A673 (cell line): ENCODE results near the gene ITGB6. TPM values are rescaled to one million over a fixed set of nuclear protein-coding genes. Genes with fewer than 3 reads are reported as not detected.

ENCODE experiments used
- BruUV-seq: library from RNA; stranded (reverse); fragments of 400-500 nt; replicated peaks from 2 replicates; lab custom pipeline; 2021; lab: Mats Ljungman, UMichigan
- CTCF ChIA-PET: fragments of 300-600 bp; sonication (Branson Sonifier 250); formaldehyde crosslinking; loops from one replicate; lab custom pipeline; 2022; ENCODE audit warnings: antibody characterized with exemption; lab: Charles Lee
- POLR2A ChIA-PET: fragments of 300-600 bp; sonication (Branson Sonifier 250); formaldehyde crosslinking; loops from one replicate; lab custom pipeline; 2022; ENCODE audit warnings: antibody characterized with exemption; ENCODE audit not compliant: low non-redundant PET; lab: Charles Lee
- DNase-seq: peaks from one replicate; pipeline ENCODE4 v3.0.0-alpha.2; 2015; ENCODE audit warnings: low spot score
- H3K27ac ChIP-seq: fragments of 200-600 bp; sonication (generic); 2 replicates; pipeline ENCODE4 v1.5.1; 2016; ENCODE audit warnings: mixed run types, low read depth, mild to moderate bottlenecking, mixed read lengths, antibody characterized with exemption, low read length; ENCODE audit not compliant: poor library complexity, severe bottlenecking
- H3K27me3 ChIP-seq: fragments of 200-600 bp; sonication (generic); replicated peaks from 2 replicates; pipeline ENCODE4 v1.6.1; 2017; ENCODE audit warnings: mixed run types, low read depth, mild to moderate bottlenecking, mixed read lengths, antibody characterized with exemption, low read length; ENCODE audit not compliant: insufficient read depth, poor library complexity
- H3K36me3 ChIP-seq: fragments of 200-600 bp; sonication (generic); 2 replicates; pipeline ENCODE4 v1.6.1; 2016; ENCODE audit warnings: mixed run types, mild to moderate bottlenecking, mixed read lengths, antibody characterized with exemption, low read length; ENCODE audit not compliant: insufficient read depth, poor library complexity, severe bottlenecking
- H3K4me1 ChIP-seq: fragments of 200-600 bp; sonication (generic); 2 replicates; pipeline ENCODE4 v1.6.1; 2017; ENCODE audit warnings: mixed run types, mild to moderate bottlenecking, mixed read lengths, antibody characterized with exemption, low read length; ENCODE audit not compliant: insufficient read depth, poor library complexity, severe bottlenecking
- H3K4me3 ChIP-seq: fragments of 200-600 bp; sonication (generic); 2 replicates; pipeline ENCODE4 v1.5.1; 2016; ENCODE audit warnings: low read depth, mixed run types, mild to moderate bottlenecking, mixed read lengths, low read length; ENCODE audit not compliant: poor library complexity, severe bottlenecking
- H3K9me3 ChIP-seq: fragments of 200-600 bp; sonication (generic); 2 replicates; pipeline ENCODE4 v1.6.1; 2016; ENCODE audit warnings: mixed run types, low read depth, mild to moderate bottlenecking, mixed read lengths, antibody characterized with exemption, low read length; ENCODE audit not compliant: poor library complexity, severe bottlenecking
- CTCF ChIP-seq: fragments of 300-800, 200-600 bp; sonication (generic); conservative IDR thresholded peaks from 2 replicates; pipeline ENCODE4 v1.5.1; 2017; ENCODE audit warnings: low read depth, mild to moderate bottlenecking, antibody characterized with exemption, low read length, moderate library complexity, mixed read lengths
- EZH2 ChIP-seq: fragments of 200-600 bp; sonication (generic); IDR thresholded peaks from 2 replicates; pipeline ENCODE4 v1.6.1; 2017; ENCODE audit warnings: borderline replicate concordance, low read depth, mild to moderate bottlenecking, mixed read lengths, antibody characterized with exemption, low read length; ENCODE audit not compliant: poor library complexity, severe bottlenecking
- intact Hi-C: fragments of 100-400 bp; cut with micrococcal nuclease; formaldehyde crosslinking; loops from one replicate; pipeline ENCODE4 v1.10.0; 2022; ENCODE audit not compliant: unreplicated experiment
- total RNA-seq: library from RNA; stranded (reverse); gene quantifications from 2 replicates; pipeline ENCODE4 v1.2.3, GENCODE V29; 2021

Gene ITGB6
- total RNA-seq, 1 experiment from 2014 or later: not detected

DNA sequence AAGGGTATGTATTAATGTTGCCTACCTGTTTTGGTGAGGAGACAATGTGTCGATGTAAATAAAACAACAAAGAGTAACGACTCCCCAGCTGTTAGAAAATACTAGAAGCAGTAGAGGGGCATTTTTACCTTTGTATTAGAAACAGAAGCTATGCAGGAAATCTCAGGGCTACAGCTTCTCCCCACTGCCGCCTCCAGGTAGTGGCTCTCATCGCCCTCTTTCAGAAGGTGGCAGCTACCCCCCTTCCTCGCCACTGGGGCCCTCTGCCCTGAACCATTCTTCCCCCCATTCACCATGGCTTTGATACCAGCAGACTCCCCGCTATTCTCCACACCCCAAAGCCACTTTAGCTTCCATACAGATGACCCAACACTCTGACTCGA lies 144.4 kb downstream of the ITGB6 start:
- intact Hi-C loops: no loop called here
- Histone ChIP-seq H3K9me3 (no peaks in the 10 kb centered on the region), H3K4me1 (no peaks in the 10 kb centered on the region), H3K27ac (no peak overlapping the region), H3K27me3 (peaks cover 13% of the 10 kb centered on the region), H3K4me3 (no peak overlapping the region), H3K36me3 (no peaks in the 10 kb centered on the region)
- DNase-seq: no peak
- BruUV-seq: no TSS peak
- no peak for TF ChIP-seq EZH2
- TF ChIP-seq CTCF: no peak
- CTCF ChIA-PET: interaction anchor here (0.8 kb wide), 1 partner anchor 54 kb away, joined by 3 read pairs; no protein-coding TSS in a partner anchor
- POLR2A ChIA-PET: no interaction called here

GRCh38 chr2:160054984-160055725 lies 144.9 kb downstream of the ITGB6 start:
- no peak overlapping the region for H3K4me3 ChIP-seq
- no peaks in the 10 kb centered on the region for H3K36me3 ChIP-seq
- intact Hi-C loops: no loop called here
- POLR2A ChIA-PET: no interaction called here
- no peaks in the 10 kb centered on the region for H3K9me3 ChIP-seq
- peaks cover 10% of the 10 kb centered on the region for H3K27me3 ChIP-seq
- H3K27ac ChIP-seq: no peak overlapping the region
- BruUV-seq: no TSS peak
- TF ChIP-seq EZH2 (no peak), CTCF (no peak)
- no peaks in the 10 kb centered on the region for H3K4me1 ChIP-seq
- no peak for DNase-seq
- CTCF ChIA-PET: no interaction called here

- no peak overlapping the region for H3K4me3 ChIP-seq
- intact Hi-C loops: no loop called here
- ChIA-PET CTCF (no interaction called here), POLR2A (no interaction called here)
- no peak for DNase-seq
- no peaks in the 10 kb centered on the region for H3K36me3 ChIP-seq
- peaks cover 10% of the 10 kb centered on the region for H3K27me3 ChIP-seq
- no peaks in the 10 kb centered on the region for H3K9me3 ChIP-seq
- H3K4me1 ChIP-seq: no peaks in the 10 kb centered on the region
- H3K27ac ChIP-seq: no peak overlapping the region
- BruUV-seq: no TSS peak
- no peak for TF ChIP-seq CTCF
- TF ChIP-seq EZH2: no peak
Observed at GRCh38 chr2:160053946-160054345, 146.1 kb downstream of the ITGB6 start.
